Activated CD8-positive, alpha-beta memory T cell treated with anti-CD3 and anti-CD28 coated beads, Interleukin-2, amount 10 ng/mL, durations not matched to agents 7 days and 5 days (primary cell): ENCODE results near the gene GPC4. TPM values are rescaled to one million over a fixed set of nuclear protein-coding genes. Genes with fewer than 3 reads are reported as not detected.

Source experiments
- ATAC-seq: fragments of 150-1000 bp; cut with Tn5 transposase; one replicate; pipeline ENCODE4 v1.10.0; 2021; ENCODE audit warnings: moderate library complexity
- CTCF ChIA-PET: fragments of 350-600 bp; sonication (Branson Sonifier 250); formaldehyde crosslinking; loops from one replicate; lab custom pipeline; 2021; ENCODE audit warnings: antibody characterized with exemption; lab: Charles Lee
- DNase-seq: peaks from one replicate; pipeline ENCODE4 v3.0.0-alpha.2; 2020
- H3K27ac Mint-ChIP-seq: one replicate; pipeline ENCODE4 v1.8.0; 2021; ENCODE audit warnings: mild to moderate bottlenecking, mixed read lengths
- H3K27me3 Mint-ChIP-seq: one replicate; pipeline ENCODE4 v1.8.0; 2021; ENCODE audit warnings: mixed read lengths
- H3K36me3 Mint-ChIP-seq: one replicate; pipeline ENCODE4 v1.8.0; 2021; ENCODE audit warnings: mild to moderate bottlenecking, mixed read lengths
- H3K4me1 Mint-ChIP-seq: one replicate; pipeline ENCODE4 v1.8.0; 2021; ENCODE audit warnings: mixed read lengths
- H3K4me3 Mint-ChIP-seq: one replicate; pipeline ENCODE4 v1.8.0; 2021; ENCODE audit warnings: mild to moderate bottlenecking, moderate library complexity, mixed read lengths
- H3K9me3 Mint-ChIP-seq: one replicate; pipeline ENCODE4 v1.8.0; 2022; ENCODE audit warnings: low read depth, mixed read lengths
- total RNA-seq, 2 experiments: library from RNA; stranded (reverse); gene quantifications; one replicate each; pipeline ENCODE4 v1.2.3, GENCODE V29; 2021

The GPC4 gene
- total RNA-seq, 2 experiments from 2014 or later = not detected

DNA sequence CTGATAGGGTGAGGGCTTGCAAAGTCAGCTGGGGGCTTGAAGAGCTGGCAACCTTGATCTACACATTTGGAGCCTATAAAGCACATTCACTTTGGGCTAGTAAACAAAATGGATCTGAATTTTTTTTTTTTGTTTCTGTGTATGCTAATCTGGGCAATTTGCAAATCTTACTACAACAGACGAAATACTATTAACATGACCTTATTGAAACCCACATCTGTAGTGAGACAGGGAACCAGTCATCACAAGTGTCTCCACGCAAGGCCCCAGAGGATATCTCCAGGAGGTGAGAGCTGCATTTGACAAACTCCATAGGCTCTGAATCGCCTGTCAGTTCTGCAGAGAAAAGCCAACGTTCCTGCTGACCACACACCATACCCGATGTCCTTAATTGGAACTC lies 164.1 kb downstream of the GPC4 start:
- no peak overlapping the region for H3K27ac Mint-ChIP-seq

DNA sequence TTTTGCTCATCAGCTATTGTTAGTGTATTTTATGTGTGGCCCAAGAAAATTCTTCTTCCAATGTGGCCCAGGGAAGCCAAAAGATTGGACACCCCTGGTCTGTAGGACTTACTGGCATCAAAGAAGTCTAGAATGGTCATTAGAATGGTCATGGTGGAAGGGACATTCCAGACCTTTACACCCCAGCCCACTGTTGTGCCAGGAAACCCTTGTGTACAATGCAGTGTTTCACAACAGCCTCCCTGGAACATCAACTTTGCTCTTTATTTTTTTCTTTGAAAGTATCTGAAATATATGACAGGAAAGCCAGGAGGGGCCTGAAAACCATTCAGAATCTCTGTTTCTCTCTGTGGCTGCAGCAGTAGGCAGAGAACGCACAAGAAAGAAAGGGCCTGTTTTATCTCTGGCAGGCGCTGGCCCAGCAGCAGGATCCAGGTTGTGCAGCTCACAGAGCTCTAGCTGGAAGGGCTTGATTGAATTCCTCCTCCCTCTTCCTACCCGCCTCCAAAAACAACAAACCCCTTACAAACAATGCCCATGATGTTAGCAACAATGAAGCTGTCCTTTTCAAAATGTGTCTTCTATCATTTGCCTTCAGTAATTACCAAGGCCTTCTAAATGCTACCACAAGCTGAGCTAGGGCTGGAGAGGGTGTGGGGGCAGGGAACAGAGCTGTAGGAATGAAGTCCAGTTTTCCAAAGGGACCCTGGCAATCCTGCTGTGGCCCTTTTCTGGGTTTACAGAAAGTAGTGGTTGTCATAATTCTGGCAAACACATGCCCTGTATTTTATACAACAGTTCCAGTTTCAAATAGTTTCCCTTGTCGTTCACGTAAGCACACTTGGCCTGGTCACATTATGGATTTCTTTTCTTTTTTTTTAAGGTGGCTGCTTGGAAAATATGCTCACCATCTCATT lies 164.8 kb downstream of the GPC4 start:
- no peak for ATAC-seq
- Mint-ChIP-seq H3K27me3 (no peaks in the 10 kb centered on the region), H3K4me3 (no peak overlapping the region), H3K27ac (no peak overlapping the region), H3K4me1 (no peaks in the 10 kb centered on the region), H3K36me3 (no peaks in the 10 kb centered on the region), H3K9me3 (no peaks in the 10 kb centered on the region)
- CTCF ChIA-PET = no interaction called here
- no peak for DNase-seq

More for the DNA sequence above, 164.1 kb downstream of the GPC4 start:
- Mint-ChIP-seq H3K36me3 (no peaks in the 10 kb centered on the region), H3K4me1 (no peaks in the 10 kb centered on the region), H3K9me3 (no peaks in the 10 kb centered on the region), H3K4me3 (no peak overlapping the region), H3K27me3 (no peaks in the 10 kb centered on the region)
- DNase-seq = no peak
- CTCF ChIA-PET = no interaction called here
- ATAC-seq = no peak

Other genes with a start within 250 kb of the GPC4 start
- not detected for gene TFDP3, start 197.1 kb downstream of the GPC4 start, total RNA-seq